ENCODE data around the gene PRRC2A.
A peak's percentile ranks its signal among the peaks of the same experiment; 100 is the strongest.

Gene PRRC2A

DNA sequence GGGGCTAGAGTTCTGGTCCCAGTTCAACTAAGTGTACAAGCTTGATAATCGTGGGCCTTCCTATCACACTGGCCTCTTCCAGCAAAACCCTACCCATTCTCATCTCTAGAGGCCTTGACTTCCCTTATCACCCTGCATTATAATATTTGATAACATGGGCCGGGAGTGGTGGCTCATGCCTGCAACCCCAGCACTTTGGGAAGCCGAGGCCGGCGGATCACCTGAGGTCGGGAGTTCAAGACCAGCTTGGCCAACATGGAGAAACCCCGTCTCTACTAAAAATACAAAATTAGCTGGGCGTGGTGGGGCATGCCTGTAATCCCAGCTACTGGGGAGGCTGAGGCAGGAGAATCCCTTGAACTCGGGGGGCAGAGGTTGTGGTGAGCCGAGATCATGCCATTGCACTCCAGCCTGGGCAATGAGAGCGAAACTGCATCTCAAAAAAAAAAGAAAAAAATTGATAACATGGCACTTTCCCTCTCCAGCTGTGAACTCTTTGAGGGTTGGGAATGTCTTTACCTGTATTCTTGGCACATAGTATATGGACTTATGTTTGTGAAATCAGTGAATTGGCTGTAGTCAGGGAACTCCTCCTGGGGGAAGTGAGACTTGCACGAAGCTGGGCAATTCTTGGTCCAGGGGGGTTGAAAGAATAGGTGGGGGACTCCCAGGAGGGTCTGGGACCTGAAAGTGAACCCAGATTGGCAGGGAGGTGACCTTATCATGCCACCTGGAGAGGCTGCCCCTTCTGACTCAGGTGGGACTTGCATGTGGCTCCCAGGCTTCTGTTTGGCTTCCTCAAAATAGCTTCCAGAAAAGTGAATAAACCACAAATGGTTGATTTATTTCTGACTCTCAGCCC lies 41.0 kb downstream of the PRRC2A start:
- Mint-ChIP-seq H3K27me3 (no peaks in the 10 kb centered on the region), H3K36me3 (peaks cover 17% of the 10 kb centered on the region), H3K27ac (peak overlapping the region; percentile 64), H3K4me3 (peak overlapping the region; percentile 94), H3K4me1 (ENCODE audit: low read depth) (peaks cover 71% of the 10 kb centered on the region), H3K9me3 (ENCODE audit: low read depth) (no peaks in the 10 kb centered on the region)

DNA sequence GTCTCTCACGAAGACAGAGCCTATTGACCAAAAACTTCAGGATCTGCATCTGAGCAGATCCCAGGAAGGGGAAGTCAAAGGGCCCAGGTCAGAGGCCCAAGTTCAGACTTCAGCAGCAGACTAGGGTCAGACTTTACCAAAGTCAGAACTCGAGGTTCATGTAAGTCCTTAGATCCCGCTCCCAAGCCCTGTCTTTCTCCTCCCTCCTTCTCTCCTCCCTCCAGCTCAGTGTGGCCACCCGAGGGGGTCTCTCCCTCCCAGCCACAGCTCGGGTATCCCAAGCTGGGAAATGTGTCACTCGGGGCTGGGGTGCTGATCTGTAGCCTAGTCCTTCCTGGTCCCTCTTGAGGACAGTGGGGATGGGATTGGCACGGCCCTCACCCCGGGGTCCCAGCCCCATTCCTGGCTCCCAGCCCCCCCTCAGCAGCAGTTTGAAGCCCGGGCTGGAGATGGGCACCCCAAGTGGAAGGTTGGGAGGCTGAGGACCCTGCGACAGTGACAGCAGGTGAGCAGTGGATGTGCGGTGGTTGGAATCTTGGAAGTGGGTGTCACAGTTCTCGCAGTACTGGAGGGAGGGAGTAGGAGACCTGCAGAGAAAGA lies 41.7 kb downstream of the PRRC2A start:
- peaks cover 73% of the 10 kb centered on the region for H3K4me1 Mint-ChIP-seq (ENCODE audit: low read depth)
- no peaks in the 10 kb centered on the region for H3K27me3 Mint-ChIP-seq
- H3K36me3 Mint-ChIP-seq, result peaks cover 17% of the 10 kb centered on the region
- H3K9me3 Mint-ChIP-seq (ENCODE audit: low read depth), result no peaks in the 10 kb centered on the region
- H3K4me3 Mint-ChIP-seq, result peak overlapping the region; percentile 51
- peak overlapping the region; percentile 58 for H3K27ac Mint-ChIP-seq

DNA sequence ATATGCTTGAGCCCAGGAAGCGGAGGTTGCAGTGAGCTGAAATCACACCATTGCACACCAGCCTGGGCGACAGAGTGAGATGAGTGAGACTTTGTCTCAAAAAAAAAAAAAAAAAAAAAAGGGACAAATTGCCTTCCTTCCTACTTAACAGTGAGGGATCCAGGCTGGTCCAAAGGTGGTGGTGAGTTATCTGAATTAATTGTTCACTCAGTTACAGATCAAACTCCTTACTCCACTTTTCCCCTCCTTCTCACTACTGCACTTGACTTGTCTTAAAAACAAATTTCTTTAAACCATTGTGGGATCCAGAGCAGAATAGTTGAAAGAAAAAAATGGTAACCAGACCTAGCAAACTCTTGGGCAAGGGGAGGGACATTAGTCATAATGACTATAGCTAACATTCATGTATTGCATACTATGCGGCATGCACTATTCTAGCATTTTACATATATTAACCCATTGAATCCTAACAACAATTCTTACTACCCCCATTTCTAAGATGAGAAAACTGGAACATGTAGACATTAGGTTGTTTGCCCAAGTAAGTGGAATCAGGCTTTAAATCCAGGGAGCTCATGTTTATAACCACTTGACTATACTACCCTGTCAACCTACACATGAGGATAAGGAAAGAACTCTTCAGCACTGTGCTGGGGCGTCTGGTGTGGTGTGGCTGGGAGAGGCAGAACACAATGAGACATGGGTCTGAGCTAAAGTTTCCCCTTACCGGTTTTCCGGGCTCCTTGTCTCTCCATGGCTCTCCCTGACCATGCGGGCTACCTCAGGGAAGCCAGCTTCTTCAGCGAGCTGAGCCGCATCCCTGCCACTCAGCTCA lies 42.8 kb downstream of the PRRC2A start:
- peaks cover 70% of the 10 kb centered on the region for H3K4me1 Mint-ChIP-seq (ENCODE audit: low read depth)
- H3K9me3 Mint-ChIP-seq (ENCODE audit: low read depth), result no peaks in the 10 kb centered on the region
- H3K36me3 Mint-ChIP-seq, result peaks cover 16% of the 10 kb centered on the region
- H3K27ac Mint-ChIP-seq, result peak overlapping the region; percentile 97
- H3K4me3 Mint-ChIP-seq, result peak overlapping the region; percentile 93
- H3K27me3 Mint-ChIP-seq, result no peaks in the 10 kb centered on the region

DNA sequence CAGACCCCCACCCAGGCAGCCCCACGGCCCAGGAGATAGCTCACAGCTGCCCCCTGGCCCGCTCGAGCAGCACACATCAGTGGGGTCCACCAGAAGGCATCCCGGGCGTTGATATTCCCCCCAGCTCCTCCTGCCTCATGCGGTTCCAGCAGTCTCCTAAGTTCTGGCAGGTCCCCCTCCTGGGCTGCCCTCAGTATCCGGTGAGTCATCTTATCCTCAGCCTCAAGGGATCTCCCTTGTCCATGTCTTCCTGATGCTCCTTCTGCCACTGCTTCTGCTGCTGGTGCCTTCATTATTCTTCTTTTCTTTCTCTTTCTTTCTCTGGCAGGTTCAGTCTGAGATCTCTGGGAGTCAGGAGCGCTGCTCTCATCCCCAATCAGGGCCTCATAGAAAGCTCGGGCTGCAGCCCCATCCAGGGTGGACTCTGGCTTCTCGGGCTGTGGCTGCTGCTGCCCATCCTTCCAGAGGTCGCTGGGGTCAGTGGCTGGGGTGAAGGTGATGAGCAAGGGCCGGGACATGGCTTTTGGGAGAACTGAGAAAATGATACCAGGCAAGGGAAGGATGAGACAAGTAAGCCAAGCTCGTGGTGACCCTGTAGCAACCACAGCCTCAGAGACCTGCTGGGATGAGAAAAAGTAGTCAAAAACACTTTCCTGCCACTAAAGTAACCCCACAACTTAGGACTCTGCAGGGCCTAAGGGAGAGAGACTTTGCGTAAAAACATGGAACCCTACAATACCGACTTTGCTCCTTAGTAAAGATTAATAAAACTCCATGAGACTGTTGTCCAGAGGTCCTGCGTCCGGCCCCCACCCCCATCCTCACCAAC lies 43.7 kb downstream of the PRRC2A start:
- peak overlapping the region; percentile 93 for H3K4me3 Mint-ChIP-seq
- peaks cover 16% of the 10 kb centered on the region for H3K36me3 Mint-ChIP-seq
- H3K27me3 Mint-ChIP-seq, result no peaks in the 10 kb centered on the region
- no peaks in the 10 kb centered on the region for H3K9me3 Mint-ChIP-seq (ENCODE audit: low read depth)
- peak overlapping the region; percentile 97 for H3K27ac Mint-ChIP-seq
- peaks cover 68% of the 10 kb centered on the region for H3K4me1 Mint-ChIP-seq (ENCODE audit: low read depth)

DNA sequence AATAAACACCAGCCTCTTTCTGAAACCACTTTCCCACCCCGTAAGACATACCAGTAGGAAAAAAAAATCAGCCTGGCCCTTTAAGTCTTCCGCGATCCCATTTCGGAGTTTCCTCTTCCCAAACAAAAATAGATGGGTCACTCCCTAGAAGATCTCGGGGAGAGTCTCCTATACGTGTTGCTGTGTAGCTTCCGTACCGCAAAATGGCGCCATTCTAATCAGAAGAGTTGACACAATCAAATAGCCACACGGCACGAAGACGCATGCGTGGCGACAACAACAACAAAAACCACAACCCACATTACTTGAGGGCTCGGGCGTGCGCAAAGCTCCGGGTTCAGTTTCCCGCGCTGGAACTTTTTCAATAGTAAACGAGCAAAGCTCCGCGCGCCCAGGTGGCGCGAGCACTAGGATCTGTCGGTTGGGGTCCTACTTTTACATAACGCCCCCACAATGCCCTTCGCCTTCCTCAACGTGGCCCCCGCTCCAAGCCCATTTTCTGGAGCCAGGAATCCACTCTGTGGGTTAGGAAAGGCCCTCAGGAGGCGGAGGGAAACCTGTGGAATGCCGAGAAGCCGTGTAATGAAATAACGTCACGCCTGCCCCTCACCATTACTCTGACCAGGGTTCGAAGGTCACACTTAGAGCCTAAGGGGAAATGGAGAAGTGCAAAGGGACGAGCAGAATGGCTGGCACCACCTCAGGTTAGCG lies 44.4 kb downstream of the PRRC2A start, which contains the start of gene GPANK1:
GPANK1 (minus strand) TSS at position 208 of the 711 bp plus-strand sequence. CDS start 519 bp downstream, outside the sequence.
- H3K36me3 Mint-ChIP-seq, result peaks cover 16% of the 10 kb centered on the region

DNA sequence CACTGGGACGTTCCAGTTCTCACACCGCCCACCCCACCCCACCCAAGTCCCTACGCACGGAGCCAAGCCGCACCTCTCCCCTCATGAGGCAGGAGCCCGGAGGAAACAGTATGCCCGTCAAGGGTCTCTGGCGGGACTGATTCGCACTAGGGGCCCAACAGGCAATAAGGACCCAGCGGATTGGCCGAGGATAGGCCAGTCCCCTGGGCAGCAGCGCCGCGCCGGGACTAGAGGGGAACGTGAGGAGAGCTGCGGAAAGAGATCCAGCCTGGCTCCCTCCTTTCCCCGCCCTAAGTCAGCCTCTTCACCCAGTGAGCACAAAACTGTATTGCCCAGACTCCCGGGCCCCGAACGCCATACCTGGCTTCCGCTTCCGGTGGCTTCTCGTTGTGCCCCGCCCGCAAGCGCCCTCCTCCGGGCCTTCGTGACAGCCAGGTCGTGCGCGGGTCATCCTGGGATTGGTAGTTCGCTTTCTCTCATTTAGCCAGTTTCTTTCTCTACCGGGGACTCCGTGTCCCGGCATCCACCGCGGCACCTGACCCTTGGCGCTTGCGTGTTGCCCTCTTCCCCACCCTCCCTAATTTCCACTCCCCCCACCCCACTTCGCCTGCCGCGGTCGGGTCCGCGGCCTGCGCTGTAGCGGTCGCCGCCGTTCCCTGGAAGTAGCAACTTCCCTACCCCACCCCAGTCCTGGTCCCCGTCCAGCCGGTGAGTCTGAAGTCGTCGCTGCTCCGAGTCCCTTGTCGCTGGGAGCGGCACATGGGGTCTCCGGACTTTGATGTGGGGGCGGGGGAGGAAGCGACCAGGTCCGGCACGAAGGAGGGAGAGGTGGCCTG lies 45.2 kb downstream of the PRRC2A start, which contains the start of gene CSNK2B:
CSNK2B (plus strand) TSS at position 580 of the 836 bp plus-strand sequence. CDS start 752 bp downstream, outside the sequence.
- peaks cover 16% of the 10 kb centered on the region for H3K36me3 Mint-ChIP-seq

More for the DNA sequence above, 44.4 kb downstream of the PRRC2A start, which contains the start of gene GPANK1:
- H3K4me1 Mint-ChIP-seq (ENCODE audit: low read depth), result peaks cover 62% of the 10 kb centered on the region
- H3K27ac Mint-ChIP-seq, result peak within 1 kb of the TSS; percentile 97
- no peaks in the 10 kb centered on the region for H3K9me3 Mint-ChIP-seq (ENCODE audit: low read depth)
- no peaks in the 10 kb centered on the region for H3K27me3 Mint-ChIP-seq
- peak within 1 kb of the TSS; percentile 93 for H3K4me3 Mint-ChIP-seq

DNA sequence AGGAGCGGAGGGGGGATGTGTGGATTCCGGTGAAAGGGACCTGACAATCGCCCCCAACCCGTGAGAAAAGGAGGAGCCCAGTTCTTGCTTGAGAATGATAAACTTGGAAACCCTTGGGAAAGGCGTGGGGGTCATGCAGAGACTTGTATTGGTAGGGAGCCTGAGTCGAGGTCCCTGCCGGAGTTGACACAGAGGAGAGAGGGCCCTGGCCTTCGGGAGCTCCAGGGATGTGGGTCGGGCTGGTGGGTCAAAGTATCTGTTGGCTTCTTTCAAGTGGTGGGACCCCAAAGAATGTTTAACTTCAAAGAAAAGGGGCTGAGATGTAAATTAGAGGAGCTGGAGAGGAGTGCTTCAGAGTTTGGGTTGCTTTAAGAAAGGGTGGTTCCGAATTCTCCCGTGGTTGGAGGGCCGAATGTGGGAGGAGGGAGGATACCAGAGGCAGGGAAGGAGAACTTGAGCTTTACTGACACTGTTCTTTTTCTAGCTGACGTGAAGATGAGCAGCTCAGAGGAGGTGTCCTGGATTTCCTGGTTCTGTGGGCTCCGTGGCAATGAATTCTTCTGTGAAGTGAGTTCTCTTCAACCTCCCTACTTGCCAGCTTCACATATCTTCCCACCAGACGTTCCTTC lies 45.9 kb downstream of the PRRC2A start:
- peak overlapping the region; percentile 97 for H3K27ac Mint-ChIP-seq
- H3K4me3 Mint-ChIP-seq, result peak overlapping the region; percentile 93
- no peaks in the 10 kb centered on the region for H3K27me3 Mint-ChIP-seq
- H3K4me1 Mint-ChIP-seq (ENCODE audit: low read depth), result peaks cover 55% of the 10 kb centered on the region
- H3K36me3 Mint-ChIP-seq, result peaks cover 16% of the 10 kb centered on the region
- no peaks in the 10 kb centered on the region for H3K9me3 Mint-ChIP-seq (ENCODE audit: low read depth)

More for the DNA sequence above, 45.2 kb downstream of the PRRC2A start, which contains the start of gene CSNK2B:
- Mint-ChIP-seq H3K4me1 (ENCODE audit: low read depth) (peaks cover 60% of the 10 kb centered on the region), H3K9me3 (ENCODE audit: low read depth) (no peaks in the 10 kb centered on the region), H3K4me3 (peak within 1 kb of the TSS; percentile 93), H3K27ac (peak within 1 kb of the TSS; percentile 97), H3K27me3 (no peaks in the 10 kb centered on the region)

DNA sequence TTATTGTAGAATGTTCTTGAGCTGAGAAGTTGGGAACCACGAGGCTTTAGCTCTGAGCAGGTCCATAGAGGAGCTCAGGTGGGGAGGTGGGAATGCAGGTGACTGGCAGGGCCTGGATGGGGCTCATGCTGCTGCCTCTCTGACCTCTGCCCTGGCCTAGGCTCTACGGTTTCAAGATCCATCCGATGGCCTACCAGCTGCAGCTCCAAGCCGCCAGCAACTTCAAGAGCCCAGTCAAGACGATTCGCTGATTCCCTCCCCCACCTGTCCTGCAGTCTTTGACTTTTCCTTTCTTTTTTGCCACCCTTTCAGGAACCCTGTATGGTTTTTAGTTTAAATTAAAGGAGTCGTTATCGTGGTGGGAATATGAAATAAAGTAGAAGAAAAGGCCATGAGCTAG lies 49.2 kb downstream of the PRRC2A start, which contains the start of gene LY6G5B:
LY6G5B (plus strand) TSS at position 301 of the 400 bp plus-strand sequence. CDS start 975 bp downstream, outside the sequence.
- H3K36me3 Mint-ChIP-seq, result peaks cover 5% of the 10 kb centered on the region
- peaks cover 32% of the 10 kb centered on the region for H3K4me1 Mint-ChIP-seq (ENCODE audit: low read depth)
- peak within 1 kb of the TSS; percentile 17 for H3K4me3 Mint-ChIP-seq
- H3K27ac Mint-ChIP-seq, result no peak within 1 kb of the TSS
- no peaks in the 10 kb centered on the region for H3K9me3 Mint-ChIP-seq (ENCODE audit: low read depth)
- H3K27me3 Mint-ChIP-seq, result no peaks in the 10 kb centered on the region

DNA sequence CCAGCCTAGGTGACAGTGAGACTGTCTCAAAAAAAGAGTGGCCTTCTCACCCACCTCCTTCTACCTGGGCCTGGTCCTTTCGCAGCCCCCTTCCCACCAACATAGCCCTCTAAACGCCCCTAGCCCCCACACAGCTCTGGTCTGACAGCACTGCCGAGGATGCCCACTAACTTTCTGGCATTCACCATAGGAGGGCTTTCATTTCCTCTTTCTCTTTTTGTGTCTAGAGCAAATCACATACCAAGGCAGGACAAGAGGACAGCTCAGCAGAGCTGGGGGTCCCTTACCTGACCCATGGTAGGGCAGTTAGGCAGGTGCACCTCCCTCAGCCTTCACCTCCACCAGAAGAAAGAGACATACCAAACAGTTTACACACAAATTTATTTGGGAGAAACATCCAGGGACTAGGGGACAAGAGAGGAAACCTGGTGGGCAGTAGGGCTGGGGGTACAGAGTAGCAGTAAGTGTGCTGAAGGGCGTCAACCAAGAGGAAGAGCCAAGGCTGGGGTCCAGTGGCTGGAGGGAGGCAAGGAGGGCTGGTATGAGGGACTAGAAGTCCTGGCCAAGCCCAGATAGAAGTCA lies 55.9 kb downstream of the PRRC2A start:
- Mint-ChIP-seq H3K36me3 (no peaks in the 10 kb centered on the region), H3K4me1 (ENCODE audit: low read depth) (peaks cover 10% of the 10 kb centered on the region), H3K27me3 (no peaks in the 10 kb centered on the region), H3K27ac (no peak overlapping the region), H3K9me3 (ENCODE audit: low read depth) (no peaks in the 10 kb centered on the region), H3K4me3 (no peak overlapping the region)

DNA sequence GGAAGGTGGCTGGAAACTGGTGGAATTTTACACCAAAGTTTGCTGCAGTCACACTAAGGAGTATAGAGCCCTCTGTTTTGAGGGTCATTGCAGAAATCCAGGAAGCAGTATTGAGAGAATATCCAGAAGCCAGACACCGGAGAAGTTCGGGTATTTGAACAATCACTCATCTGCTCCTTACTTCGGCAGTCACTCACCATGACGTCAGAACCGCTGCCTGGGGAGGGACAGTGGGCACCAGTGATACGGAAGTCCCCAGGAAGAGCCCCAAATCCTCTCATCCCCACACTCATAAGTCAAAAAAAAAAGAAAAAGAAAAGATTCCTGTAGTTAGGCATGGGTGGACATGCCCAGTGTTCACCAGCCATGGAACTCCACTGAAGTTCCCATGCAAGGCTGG lies 56.4 kb downstream of the PRRC2A start:
- no peaks in the 10 kb centered on the region for H3K9me3 Mint-ChIP-seq (ENCODE audit: low read depth)
- no peak overlapping the region for H3K4me3 Mint-ChIP-seq
- peaks cover 13% of the 10 kb centered on the region for H3K4me1 Mint-ChIP-seq (ENCODE audit: low read depth)
- H3K36me3 Mint-ChIP-seq, result no peaks in the 10 kb centered on the region
- H3K27me3 Mint-ChIP-seq, result no peaks in the 10 kb centered on the region
- H3K27ac Mint-ChIP-seq, result no peak overlapping the region

DNA sequence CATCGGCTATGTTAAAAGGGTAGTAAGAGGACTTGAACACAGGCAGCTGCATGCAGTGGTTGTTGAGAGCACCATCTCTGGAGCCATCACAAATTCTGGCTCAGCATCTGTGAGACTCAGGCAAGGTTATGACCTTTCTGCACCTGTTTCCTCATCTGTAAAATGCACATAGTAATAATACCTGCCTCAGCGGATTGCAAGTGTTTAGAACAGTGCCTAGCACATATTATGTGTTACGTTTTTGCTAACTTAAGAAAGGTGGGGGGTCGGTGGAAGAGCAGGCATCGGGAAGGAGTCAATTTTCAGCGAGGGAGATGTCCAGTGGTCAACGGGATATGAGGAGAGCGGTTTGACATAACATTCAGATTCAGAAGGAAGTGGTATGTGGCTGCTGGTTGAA lies 57.4 kb downstream of the PRRC2A start:
- Mint-ChIP-seq H3K27ac (no peak overlapping the region), H3K4me3 (no peak overlapping the region), H3K36me3 (no peaks in the 10 kb centered on the region), H3K27me3 (no peaks in the 10 kb centered on the region), H3K4me1 (ENCODE audit: low read depth) (peaks cover 13% of the 10 kb centered on the region), H3K9me3 (ENCODE audit: low read depth) (no peaks in the 10 kb centered on the region)

Measured in activated naive CD8-positive, alpha-beta T cell (primary cell).